Ramos (cell line): ENCODE data around the gene ARL2BP.
"Not testable (repeated sequence)": the region's sequence is repeated elsewhere in the genome, so short reads cannot be mapped to it uniquely, and the experiment has no call there.

Experiments
- in situ Hi-C: fragments of 300-500 bp; cut with MboI; formaldehyde crosslinking; loops from one replicate; pipeline ENCODE4 v1.14.3; 2022; ENCODE audit warnings: low sequenced_read_pairs; ENCODE audit not compliant: unreplicated experiment

Gene ARL2BP

GRCh38 chr16:57262841-57263540, 17.9 kb downstream of the ARL2BP start:
- in situ Hi-C loops, result no loop called here

GRCh38 chr16:57263541-57264351, 18.7 kb downstream of the ARL2BP start:
- in situ Hi-C loops, result no loop called here

GRCh38 chr16:57264381-57264780, 19.3 kb downstream of the ARL2BP start:
- in situ Hi-C loops, result no loop called here

GRCh38 chr16:57264950-57265371, 19.9 kb downstream of the ARL2BP start:
- in situ Hi-C loops, result no loop called here

- in situ Hi-C loops, result no loop called here
Measured at GRCh38 chr16:57265850-57266530, 20.9 kb downstream of the ARL2BP start.

GRCh38 chr16:57266531-57267260, 21.6 kb downstream of the ARL2BP start:
- in situ Hi-C loops, result no loop called here

- in situ Hi-C loops, result not testable (repeated sequence)
Measured at GRCh38 chr16:57267343-57267742, 22.3 kb downstream of the ARL2BP start.

- in situ Hi-C loops, result no loop called here
Measured at GRCh38 chr16:57268804-57269800, 24.0 kb downstream of the ARL2BP start.

- in situ Hi-C loops, result no loop called here
Measured at GRCh38 chr16:57270221-57271062, 25.4 kb downstream of the ARL2BP start.

GRCh38 chr16:57271063-57271345, 25.9 kb downstream of the ARL2BP start:
- in situ Hi-C loops, result no loop called here

GRCh38 chr16:57271867-57272495, 26.9 kb downstream of the ARL2BP start:
- in situ Hi-C loops, result no loop called here

- in situ Hi-C loops, result no loop called here
Measured at GRCh38 chr16:57273359-57273758, 28.3 kb downstream of the ARL2BP start.

GRCh38 chr16:57273826-57274225, 28.8 kb downstream of the ARL2BP start:
- in situ Hi-C loops, result no loop called here

- in situ Hi-C loops, result not testable (repeated sequence)
Measured at GRCh38 chr16:57275946-57276345, 30.9 kb downstream of the ARL2BP start.

GRCh38 chr16:57276596-57276995, 31.5 kb downstream of the ARL2BP start:
- in situ Hi-C loops, result no loop called here

GRCh38 chr16:57277586-57277985, 32.5 kb downstream of the ARL2BP start:
- in situ Hi-C loops, result no loop called here

GRCh38 chr16:57278494-57278893, 33.4 kb downstream of the ARL2BP start:
- in situ Hi-C loops, result no loop called here
